ENCODE measurements around the gene TNP2. TPM values are rescaled to one million over a fixed set of nuclear protein-coding genes. Genes with fewer than 3 reads are reported as not detected.

The TNP2 gene
- total and polyA plus RNA-seq, 9 of the 15 experiments (the other 6 are each of a cell fraction or from before 2014, with no cell fraction given) = not detected

- TF ChIP-seq TEAD2 (tag; IDR thresholded peaks at IDR 0.05) = no peak
- TF ChIP-seq NR2F6 (CRISPR knock-in tag; IDR thresholded peaks at IDR 0.05) = no peak
- TF ChIP-seq BRD4 (IDR thresholded peaks at IDR 0.05) = no peak
- TF ChIP-seq BDP1 (IDR thresholded peaks at IDR 0.05; ENCODE audit: insufficient read depth, insufficient read length) = no peak
- TF ChIP-seq HMGN3 (IDR thresholded peaks at IDR 0.05; ENCODE audit: borderline replicate concordance, extremely low read depth, insufficient read length, low read depth, low read length) = no peak
- TF ChIP-seq, protein P1, sequence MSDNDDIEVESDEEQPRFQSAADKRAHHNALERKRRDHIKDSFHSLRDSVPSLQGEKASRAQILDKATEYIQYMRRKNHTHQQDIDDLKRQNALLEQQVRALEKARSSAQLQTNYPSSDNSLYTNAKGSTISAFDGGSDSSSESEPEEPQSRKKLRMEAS (CRISPR knock-in tag; IDR thresholded peaks at IDR 0.05) = peak; percentile 75
- no peak for TF ChIP-seq ZNF23 (CRISPR knock-in tag; IDR thresholded peaks at IDR 0.05)
- TF ChIP-seq JUNB (CRISPR knock-in tag; conservative IDR thresholded peaks at IDR 0.05) = no peak
- TF ChIP-seq TOE1 (IDR thresholded peaks at IDR 0.05; ENCODE audit: borderline replicate concordance) = peak; percentile 22; the same call in 1 of the 2 replicates
- no peak for TF ChIP-seq TOE1 (CRISPR knock-in tag; IDR thresholded peaks at IDR 0.05; ENCODE audit: borderline replicate concordance, low read depth)
- peak; percentile 74 for TF ChIP-seq ATF3 (IDR thresholded peaks at IDR 0.05)
- no peak for TF ChIP-seq ATF3 (CRISPR knock-in tag; conservative IDR thresholded peaks at IDR 0.05)
- TF ChIP-seq KAT7 (CRISPR knock-in tag; IDR thresholded peaks at IDR 0.05; ENCODE audit: borderline replicate concordance) = peak; percentile 47; the same call in 1 of the 2 replicates
- TF ChIP-seq MAFK (IDR thresholded peaks at IDR 0.05; ENCODE audit: low read length) = 0 out of 2 replicates have a peak, but pooled peaks have one; percentile 22
- TF ChIP-seq, protein P2, sequence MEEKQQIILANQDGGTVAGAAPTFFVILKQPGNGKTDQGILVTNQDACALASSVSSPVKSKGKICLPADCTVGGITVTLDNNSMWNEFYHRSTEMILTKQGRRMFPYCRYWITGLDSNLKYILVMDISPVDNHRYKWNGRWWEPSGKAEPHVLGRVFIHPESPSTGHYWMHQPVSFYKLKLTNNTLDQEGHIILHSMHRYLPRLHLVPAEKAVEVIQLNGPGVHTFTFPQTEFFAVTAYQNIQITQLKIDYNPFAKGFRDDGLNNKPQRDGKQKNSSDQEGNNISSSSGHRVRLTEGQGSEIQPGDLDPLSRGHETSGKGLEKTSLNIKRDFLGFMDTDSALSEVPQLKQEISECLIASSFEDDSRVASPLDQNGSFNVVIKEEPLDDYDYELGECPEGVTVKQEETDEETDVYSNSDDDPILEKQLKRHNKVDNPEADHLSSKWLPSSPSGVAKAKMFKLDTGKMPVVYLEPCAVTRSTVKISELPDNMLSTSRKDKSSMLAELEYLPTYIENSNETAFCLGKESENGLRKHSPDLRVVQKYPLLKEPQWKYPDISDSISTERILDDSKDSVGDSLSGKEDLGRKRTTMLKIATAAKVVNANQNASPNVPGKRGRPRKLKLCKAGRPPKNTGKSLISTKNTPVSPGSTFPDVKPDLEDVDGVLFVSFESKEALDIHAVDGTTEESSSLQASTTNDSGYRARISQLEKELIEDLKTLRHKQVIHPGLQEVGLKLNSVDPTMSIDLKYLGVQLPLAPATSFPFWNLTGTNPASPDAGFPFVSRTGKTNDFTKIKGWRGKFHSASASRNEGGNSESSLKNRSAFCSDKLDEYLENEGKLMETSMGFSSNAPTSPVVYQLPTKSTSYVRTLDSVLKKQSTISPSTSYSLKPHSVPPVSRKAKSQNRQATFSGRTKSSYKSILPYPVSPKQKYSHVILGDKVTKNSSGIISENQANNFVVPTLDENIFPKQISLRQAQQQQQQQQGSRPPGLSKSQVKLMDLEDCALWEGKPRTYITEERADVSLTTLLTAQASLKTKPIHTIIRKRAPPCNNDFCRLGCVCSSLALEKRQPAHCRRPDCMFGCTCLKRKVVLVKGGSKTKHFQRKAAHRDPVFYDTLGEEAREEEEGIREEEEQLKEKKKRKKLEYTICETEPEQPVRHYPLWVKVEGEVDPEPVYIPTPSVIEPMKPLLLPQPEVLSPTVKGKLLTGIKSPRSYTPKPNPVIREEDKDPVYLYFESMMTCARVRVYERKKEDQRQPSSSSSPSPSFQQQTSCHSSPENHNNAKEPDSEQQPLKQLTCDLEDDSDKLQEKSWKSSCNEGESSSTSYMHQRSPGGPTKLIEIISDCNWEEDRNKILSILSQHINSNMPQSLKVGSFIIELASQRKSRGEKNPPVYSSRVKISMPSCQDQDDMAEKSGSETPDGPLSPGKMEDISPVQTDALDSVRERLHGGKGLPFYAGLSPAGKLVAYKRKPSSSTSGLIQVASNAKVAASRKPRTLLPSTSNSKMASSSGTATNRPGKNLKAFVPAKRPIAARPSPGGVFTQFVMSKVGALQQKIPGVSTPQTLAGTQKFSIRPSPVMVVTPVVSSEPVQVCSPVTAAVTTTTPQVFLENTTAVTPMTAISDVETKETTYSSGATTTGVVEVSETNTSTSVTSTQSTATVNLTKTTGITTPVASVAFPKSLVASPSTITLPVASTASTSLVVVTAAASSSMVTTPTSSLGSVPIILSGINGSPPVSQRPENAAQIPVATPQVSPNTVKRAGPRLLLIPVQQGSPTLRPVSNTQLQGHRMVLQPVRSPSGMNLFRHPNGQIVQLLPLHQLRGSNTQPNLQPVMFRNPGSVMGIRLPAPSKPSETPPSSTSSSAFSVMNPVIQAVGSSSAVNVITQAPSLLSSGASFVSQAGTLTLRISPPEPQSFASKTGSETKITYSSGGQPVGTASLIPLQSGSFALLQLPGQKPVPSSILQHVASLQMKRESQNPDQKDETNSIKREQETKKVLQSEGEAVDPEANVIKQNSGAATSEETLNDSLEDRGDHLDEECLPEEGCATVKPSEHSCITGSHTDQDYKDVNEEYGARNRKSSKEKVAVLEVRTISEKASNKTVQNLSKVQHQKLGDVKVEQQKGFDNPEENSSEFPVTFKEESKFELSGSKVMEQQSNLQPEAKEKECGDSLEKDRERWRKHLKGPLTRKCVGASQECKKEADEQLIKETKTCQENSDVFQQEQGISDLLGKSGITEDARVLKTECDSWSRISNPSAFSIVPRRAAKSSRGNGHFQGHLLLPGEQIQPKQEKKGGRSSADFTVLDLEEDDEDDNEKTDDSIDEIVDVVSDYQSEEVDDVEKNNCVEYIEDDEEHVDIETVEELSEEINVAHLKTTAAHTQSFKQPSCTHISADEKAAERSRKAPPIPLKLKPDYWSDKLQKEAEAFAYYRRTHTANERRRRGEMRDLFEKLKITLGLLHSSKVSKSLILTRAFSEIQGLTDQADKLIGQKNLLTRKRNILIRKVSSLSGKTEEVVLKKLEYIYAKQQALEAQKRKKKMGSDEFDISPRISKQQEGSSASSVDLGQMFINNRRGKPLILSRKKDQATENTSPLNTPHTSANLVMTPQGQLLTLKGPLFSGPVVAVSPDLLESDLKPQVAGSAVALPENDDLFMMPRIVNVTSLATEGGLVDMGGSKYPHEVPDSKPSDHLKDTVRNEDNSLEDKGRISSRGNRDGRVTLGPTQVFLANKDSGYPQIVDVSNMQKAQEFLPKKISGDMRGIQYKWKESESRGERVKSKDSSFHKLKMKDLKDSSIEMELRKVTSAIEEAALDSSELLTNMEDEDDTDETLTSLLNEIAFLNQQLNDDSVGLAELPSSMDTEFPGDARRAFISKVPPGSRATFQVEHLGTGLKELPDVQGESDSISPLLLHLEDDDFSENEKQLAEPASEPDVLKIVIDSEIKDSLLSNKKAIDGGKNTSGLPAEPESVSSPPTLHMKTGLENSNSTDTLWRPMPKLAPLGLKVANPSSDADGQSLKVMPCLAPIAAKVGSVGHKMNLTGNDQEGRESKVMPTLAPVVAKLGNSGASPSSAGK (IDR thresholded peaks at IDR 0.05) = peak; percentile 14; the same call in 1 of the 2 replicates
Observed at GRCh38 chr16:11251525-11252481, 17.3 kb downstream of the TNP2 start (continued).

Data from K562 (cell line).